ENCODE results near the gene NEU4. TPM values are rescaled to one million over a fixed set of nuclear protein-coding genes. Genes with fewer than 3 reads are reported as not detected.

The NEU4 gene
- total RNA-seq, 2 donors from 2014 or later: 1.2 TPM

DNA sequence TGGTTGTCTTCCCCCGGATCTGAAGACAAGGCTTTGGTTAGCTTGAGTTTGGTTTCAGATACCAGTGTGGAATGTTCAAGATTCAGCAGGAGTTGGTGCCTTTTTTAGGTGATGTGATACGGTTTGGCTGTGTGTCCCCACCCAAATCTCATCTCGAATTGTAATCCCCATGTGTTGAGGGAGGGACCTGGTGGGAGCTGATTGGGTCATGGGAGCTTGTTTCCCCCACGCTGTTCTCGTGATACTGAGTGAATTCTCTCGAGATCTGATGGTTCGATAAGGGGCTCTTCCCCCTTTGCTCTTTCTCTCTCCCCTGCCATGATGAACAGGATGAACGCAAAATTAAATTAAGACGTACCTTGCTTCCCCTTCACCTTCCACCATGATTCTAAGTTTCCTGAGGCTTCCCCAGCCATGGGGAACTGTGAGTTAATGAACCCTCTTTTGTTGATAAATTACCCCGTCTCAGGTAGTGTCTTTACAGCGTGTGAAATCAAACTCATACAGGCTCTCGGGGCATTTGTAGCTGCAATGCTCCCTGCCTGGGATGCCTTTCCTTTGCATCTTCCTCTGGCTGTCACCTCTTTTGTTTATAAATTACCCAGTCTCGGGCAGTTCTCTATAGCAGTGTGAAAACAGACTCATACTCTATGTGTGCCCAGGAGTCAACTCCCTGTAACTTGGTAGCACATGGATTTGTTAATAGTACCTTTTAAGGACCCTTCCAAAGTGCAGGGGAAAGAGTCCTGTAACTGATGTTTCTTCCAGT lies 28.4 kb downstream of the NEU4 start:
- Histone ChIP-seq H3K27ac (ENCODE audit: low read depth, low read length) (no peak overlapping the region), H3K4me1 (ENCODE audit: control insufficient read depth, insufficient read depth, low read length) (no peaks in the 10 kb centered on the region), H3K27me3 (ENCODE audit: control insufficient read depth, insufficient read depth, low read length, poor library complexity, severe bottlenecking) (no peaks in the 10 kb centered on the region), H3K4me3 (ENCODE audit: low read length) (no peak overlapping the region), H3K9me3 (ENCODE audit: control insufficient read depth, low read length) (no peaks in the 10 kb centered on the region), H3K36me3 (ENCODE audit: control insufficient read depth, insufficient read depth, low read length) (no peaks in the 10 kb centered on the region), H3K9ac (ENCODE audit: extremely low read depth, low read length, poor library complexity, severe bottlenecking) (no peak overlapping the region)
- H3K36me3 Mint-ChIP-seq (ENCODE audit: low read depth): peaks cover 2% of the 10 kb centered on the region
- H3K4me3 Mint-ChIP-seq: no peak overlapping the region
- H3K27me3 Mint-ChIP-seq (ENCODE audit: insufficient read depth): no peaks in the 10 kb centered on the region
- peak; percentile 70 for DNase-seq
- H3K4me1 Mint-ChIP-seq: peaks cover 11% of the 10 kb centered on the region
- no peak overlapping the region for H3K27ac Mint-ChIP-seq
- peaks cover 23% of the 10 kb centered on the region for H3K9me3 Mint-ChIP-seq
- TF ChIP-seq, protein P1, sequence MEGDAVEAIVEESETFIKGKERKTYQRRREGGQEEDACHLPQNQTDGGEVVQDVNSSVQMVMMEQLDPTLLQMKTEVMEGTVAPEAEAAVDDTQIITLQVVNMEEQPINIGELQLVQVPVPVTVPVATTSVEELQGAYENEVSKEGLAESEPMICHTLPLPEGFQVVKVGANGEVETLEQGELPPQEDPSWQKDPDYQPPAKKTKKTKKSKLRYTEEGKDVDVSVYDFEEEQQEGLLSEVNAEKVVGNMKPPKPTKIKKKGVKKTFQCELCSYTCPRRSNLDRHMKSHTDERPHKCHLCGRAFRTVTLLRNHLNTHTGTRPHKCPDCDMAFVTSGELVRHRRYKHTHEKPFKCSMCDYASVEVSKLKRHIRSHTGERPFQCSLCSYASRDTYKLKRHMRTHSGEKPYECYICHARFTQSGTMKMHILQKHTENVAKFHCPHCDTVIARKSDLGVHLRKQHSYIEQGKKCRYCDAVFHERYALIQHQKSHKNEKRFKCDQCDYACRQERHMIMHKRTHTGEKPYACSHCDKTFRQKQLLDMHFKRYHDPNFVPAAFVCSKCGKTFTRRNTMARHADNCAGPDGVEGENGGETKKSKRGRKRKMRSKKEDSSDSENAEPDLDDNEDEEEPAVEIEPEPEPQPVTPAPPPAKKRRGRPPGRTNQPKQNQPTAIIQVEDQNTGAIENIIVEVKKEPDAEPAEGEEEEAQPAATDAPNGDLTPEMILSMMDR (conservative IDR thresholded peaks at IDR 0.05): no peak
- WGBS, 2 experiments (ENCODE audit: insufficient coverage in 1 of 2, insufficient read length in 1 of 2): 75 to 77% methylated on average over 9 to 13 of the region's 13 CpGs

DNA sequence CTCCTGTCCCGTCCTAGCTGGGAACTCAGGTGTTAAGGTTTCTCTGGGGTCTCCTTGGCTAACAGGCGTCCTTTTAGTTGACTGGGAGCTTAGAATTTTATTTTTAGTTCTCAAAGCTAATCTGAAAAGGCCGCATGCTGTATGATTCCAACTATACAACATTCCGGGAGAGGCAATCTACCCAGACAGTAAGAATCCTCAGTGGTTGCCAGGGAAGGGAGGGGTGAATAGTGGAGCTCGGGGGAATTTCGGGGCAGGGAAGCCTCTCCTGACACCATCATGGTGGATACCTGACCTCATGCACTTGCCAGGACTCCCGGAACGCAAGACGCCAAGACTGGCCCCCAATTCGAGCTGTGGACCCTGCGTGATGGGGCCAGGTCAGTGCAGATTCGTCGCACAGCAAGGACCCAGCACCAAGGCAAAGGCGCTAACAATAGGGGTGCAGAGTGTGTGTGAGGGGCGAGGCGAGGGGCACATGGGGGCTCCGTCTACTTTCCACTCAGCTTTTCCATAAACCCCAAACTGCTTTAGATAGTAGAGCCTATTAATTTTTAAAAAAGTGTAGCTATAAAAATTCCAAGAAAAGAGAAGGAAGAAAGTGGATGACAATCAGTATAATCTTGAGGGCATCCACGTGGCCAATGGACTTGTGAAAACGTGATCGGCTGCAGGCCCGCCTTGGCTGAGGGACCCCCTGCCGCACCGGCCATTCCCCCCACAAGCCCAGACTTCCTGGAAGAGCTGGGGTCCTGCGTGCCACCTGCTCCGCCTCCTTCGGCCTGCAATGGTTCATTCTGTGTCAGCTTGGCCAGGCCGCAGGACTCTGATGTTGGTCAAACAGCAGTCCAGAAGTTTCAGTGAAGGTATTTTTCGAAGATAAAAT lies 32.4 kb downstream of the NEU4 start:
- Mint-ChIP-seq H3K27ac (no peak overlapping the region), H3K9me3 (peaks cover 8% of the 10 kb centered on the region), H3K36me3 (ENCODE audit: low read depth) (no peaks in the 10 kb centered on the region), H3K27me3 (ENCODE audit: insufficient read depth) (peaks cover 25% of the 10 kb centered on the region), H3K4me3 (no peak overlapping the region), H3K4me1 (peaks cover 8% of the 10 kb centered on the region)
- peak; percentile 39 for DNase-seq
- Histone ChIP-seq H3K27me3 (ENCODE audit: control insufficient read depth, insufficient read depth, low read length, poor library complexity, severe bottlenecking) (peaks cover 14% of the 10 kb centered on the region), H3K27ac (ENCODE audit: low read depth, low read length) (no peak overlapping the region), H3K9ac (ENCODE audit: extremely low read depth, low read length, poor library complexity, severe bottlenecking) (no peak overlapping the region), H3K4me1 (ENCODE audit: control insufficient read depth, insufficient read depth, low read length) (no peaks in the 10 kb centered on the region), H3K4me3 (ENCODE audit: low read length) (no peak overlapping the region), H3K9me3 (ENCODE audit: control insufficient read depth, low read length) (no peaks in the 10 kb centered on the region), H3K36me3 (ENCODE audit: control insufficient read depth, insufficient read depth, low read length) (no peaks in the 10 kb centered on the region)
- TF ChIP-seq, protein P1 (conservative IDR thresholded peaks at IDR 0.05): no peak
- 87 to 89% methylated on average over 18 to 26 of the region's 28 CpGs for WGBS, 2 experiments (ENCODE audit: insufficient coverage in 1 of 2, insufficient read length in 1 of 2)

DNA sequence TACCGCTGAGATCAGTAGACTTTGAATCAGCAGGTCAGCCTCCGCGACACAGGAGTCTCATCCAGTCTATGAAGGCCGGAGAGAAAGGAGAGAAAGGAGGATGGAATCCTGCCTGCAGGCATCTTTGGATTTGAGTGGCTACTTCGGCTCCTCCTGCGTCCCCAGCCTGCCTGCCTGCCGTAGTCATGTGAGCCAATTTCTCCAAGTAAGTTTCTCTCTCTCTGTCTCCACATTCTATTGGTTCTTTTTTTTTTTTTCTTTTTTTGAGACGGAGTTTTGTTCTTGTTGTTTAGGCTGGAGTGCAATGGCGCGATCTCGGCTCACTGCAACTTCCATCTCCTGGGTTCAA lies 33.0 kb downstream of the NEU4 start:
- no peaks in the 10 kb centered on the region for H3K4me1 ChIP-seq (ENCODE audit: control insufficient read depth, insufficient read depth, low read length)
- H3K9me3 ChIP-seq (ENCODE audit: control insufficient read depth, low read length): no peaks in the 10 kb centered on the region
- no peak overlapping the region for H3K4me3 ChIP-seq (ENCODE audit: low read length)
- peaks cover 7% of the 10 kb centered on the region for H3K4me1 Mint-ChIP-seq
- no peak overlapping the region for H3K4me3 Mint-ChIP-seq
- no peak overlapping the region for H3K9ac ChIP-seq (ENCODE audit: extremely low read depth, low read length, poor library complexity, severe bottlenecking)
- no peak overlapping the region for H3K27ac ChIP-seq (ENCODE audit: low read depth, low read length)
- H3K27me3 ChIP-seq (ENCODE audit: control insufficient read depth, insufficient read depth, low read length, poor library complexity, severe bottlenecking): peaks cover 14% of the 10 kb centered on the region
- peak; percentile 44 for DNase-seq
- TF ChIP-seq, protein P1 (conservative IDR thresholded peaks at IDR 0.05): no peak
- 85 to 89% methylated on average over 6 to 11 of the region's 11 CpGs for WGBS, 2 experiments (ENCODE audit: insufficient coverage in 1 of 2, insufficient read length in 1 of 2)
- H3K27ac Mint-ChIP-seq: no peak overlapping the region
- H3K9me3 Mint-ChIP-seq: peaks cover 5% of the 10 kb centered on the region
- H3K36me3 ChIP-seq (ENCODE audit: control insufficient read depth, insufficient read depth, low read length): no peaks in the 10 kb centered on the region
- H3K36me3 Mint-ChIP-seq (ENCODE audit: low read depth): no peaks in the 10 kb centered on the region
- H3K27me3 Mint-ChIP-seq (ENCODE audit: insufficient read depth): peaks cover 28% of the 10 kb centered on the region

All from endodermal cell (in vitro differentiated cells).